Right lobe of liver (tissue), 6 donors: ENCODE measurements around the gene OR13J1. TPM values are rescaled to one million over a fixed set of nuclear protein-coding genes. Genes with fewer than 3 reads are reported as not detected.

Source experiments
- ATAC-seq, 4 donors: fragments of 200-7000 bp; cut with Tn5 transposase; one replicate each; pipeline ENCODE4 v1.9.1; 2020; ENCODE audit warnings: mild to moderate bottlenecking in 4 of 4, moderate library complexity in 4 of 4
- DNase-seq, 3 donors: peaks; one replicate each; pipeline ENCODE4 v3.0.0-alpha.2; 2020
- H3K27ac ChIP-seq, 3 donors: fragments of 200-600 bp; one replicate each; pipeline ENCODE4 v1.8.0; 2022
- H3K27me3 ChIP-seq, 2 donors: fragments of 200-600 bp; one replicate each; pipeline ENCODE4 v1.8.0; 2022
- H3K36me3 ChIP-seq, 4 donors: fragments of 200-600 bp; sonication (generic) in 1 of 4; one replicate each; pipeline versions ENCODE4 v1.5.1 to v1.8.0; 2017 to 2022; ENCODE audit warnings: control low read depth in 1 of 4
- H3K4me1 ChIP-seq, 4 donors: fragments of 200-600 bp; sonication (generic) in 1 of 4; one replicate each; pipeline versions ENCODE4 v1.5.1 to v1.8.0; 2017 to 2022; ENCODE audit warnings: control low read depth in 1 of 4
- H3K4me3 ChIP-seq, 3 donors: fragments of 200-600 bp; one replicate each; pipeline ENCODE4 v1.8.0; 2022
- H3K9me3 ChIP-seq, 4 donors: fragments of 200-600 bp; sonication (generic) in 1 of 4; one replicate each; pipeline versions ENCODE4 v1.5.1 to v1.8.0; 2017 to 2022; ENCODE audit warnings: control low read depth in 1 of 4
- POLR2A ChIP-seq: fragments of 450-650 bp; IDR thresholded peaks from one replicate; pipeline ENCODE4 v1.6.1; 2017; ENCODE audit warnings: antibody characterized with exemption, mild to moderate bottlenecking
- WGBS: methylation state at CpG from one replicate; pipeline ENCODE4 v1.1.6; 2018; ENCODE audit warnings: low coverage, low lambda C conversion rate; ENCODE audit not compliant: insufficient coverage; ENCODE audit errors: missing lambda C conversion rate; 5-methylcytosine and 5-hydroxymethylcytosine counted together
- intact Hi-C, 2 donors: fragments of 100-400 bp; cut with DNase I; formaldehyde crosslinking; loops; one replicate each; pipeline versions ENCODE4 v1.11.2 to v1.14.1; 2022
- total RNA-seq, 6 experiments: library from RNA; depleted of rRNA in 2 of 6; stranded (reverse); fragments of >200 nt in 2 of 6; fragmentation: NEBNext Ultra II Directional in 3 of 6; extraction: Animal tissue kit (Norgen Biotek cat#: 25700) in 3 of 6; gene quantifications; one replicate each; pipeline versions ENCODE4 v1.1.0 to v1.2.4, GENCODE V29; 2016 to 2023
- TF ChIP-seq, protein P1 (sequence below), 4 donors: fragments of 200-600 bp in 3 of 4; fragments of 450-650 bp in 1 of 4; IDR thresholded peaks; one replicate each; pipeline versions ENCODE4 v1.5.1 to v1.8.0; 2016 to 2022; ENCODE audit warnings: antibody characterized with exemption in 4 of 4, mild to moderate bottlenecking in 2 of 4
- donor health status: DM: no; HTN: yes; CAD: no.
- donor health status: DM: no; HTN: no; CAD: no.
- donor health status: DM: no; HTN: no; CAD: no.
- donor health status: DM: no; HTN: yes; CAD: no.
- donor health status: DM: no; HTN: yes; CAD: no.

Gene OR13J1
- total RNA-seq, 6 experiments from 2014 or later: not detected

DNA sequence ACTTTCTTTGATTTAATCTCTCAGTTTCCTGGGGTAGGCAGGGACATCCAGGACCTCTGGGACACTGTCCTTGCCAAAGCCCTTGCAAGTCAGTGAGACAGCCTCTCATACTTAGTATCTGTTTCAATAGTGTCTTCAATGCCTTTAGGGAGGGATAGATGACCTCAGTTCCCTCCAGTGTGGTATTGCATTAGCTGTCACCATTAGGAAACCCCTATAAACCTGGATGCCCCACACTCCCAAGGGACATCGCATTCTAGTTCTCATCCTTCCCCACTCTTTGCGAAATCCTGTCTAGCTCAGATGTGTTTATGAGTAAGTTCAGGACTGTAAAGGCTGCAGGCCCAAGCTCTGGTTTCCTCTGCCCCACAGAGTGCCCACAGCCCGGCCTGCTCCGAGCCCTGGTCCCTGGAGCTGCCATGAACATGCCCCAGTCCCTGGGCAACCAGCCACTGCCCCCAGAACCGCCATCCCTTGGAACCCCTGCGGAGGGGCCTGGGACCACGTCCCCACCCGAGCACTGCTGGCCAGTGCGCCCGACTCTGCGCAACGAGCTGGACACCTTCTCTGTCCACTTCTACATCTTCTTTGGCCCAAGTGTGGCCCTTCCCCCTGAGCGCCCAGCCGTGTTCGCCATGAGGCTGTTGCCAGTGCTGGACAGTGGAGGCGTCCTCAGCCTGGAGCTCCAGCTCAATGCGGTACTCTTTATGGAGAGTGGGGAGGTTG, 28.0 kb downstream of the OR13J1 start:
- WGBS: 65% methylated on average over 4 of the region's 17 CpGs

DNA sequence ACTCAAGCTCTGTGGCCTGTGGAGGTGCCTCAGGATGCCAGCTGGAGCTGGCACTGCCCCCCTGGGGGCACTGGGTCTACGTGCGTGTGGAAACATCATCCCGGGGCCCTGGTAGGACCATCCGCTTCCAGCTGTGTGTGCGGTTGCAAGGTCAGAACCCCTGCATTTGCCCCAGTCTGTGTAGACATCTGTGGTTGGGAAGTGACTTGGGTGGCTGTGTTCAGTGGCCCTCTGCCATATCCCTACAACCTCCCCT, 28.6 kb downstream of the OR13J1 start:
- DNase-seq (peak in 1 of 3 donors; percentile 36), ATAC-seq (no peak)
- Histone ChIP-seq H3K27me3 (no peaks in the 10 kb centered on the region), H3K9me3 (no peaks in the 10 kb centered on the region), H3K36me3 (no peaks in the 10 kb centered on the region), H3K27ac (no peak overlapping the region), H3K4me1 (no peaks in the 10 kb centered on the region), H3K4me3 (no peak overlapping the region)
- intact Hi-C loops: no loop called here
- no peak for TF ChIP-seq POLR2A
- TF ChIP-seq, protein P1, sequence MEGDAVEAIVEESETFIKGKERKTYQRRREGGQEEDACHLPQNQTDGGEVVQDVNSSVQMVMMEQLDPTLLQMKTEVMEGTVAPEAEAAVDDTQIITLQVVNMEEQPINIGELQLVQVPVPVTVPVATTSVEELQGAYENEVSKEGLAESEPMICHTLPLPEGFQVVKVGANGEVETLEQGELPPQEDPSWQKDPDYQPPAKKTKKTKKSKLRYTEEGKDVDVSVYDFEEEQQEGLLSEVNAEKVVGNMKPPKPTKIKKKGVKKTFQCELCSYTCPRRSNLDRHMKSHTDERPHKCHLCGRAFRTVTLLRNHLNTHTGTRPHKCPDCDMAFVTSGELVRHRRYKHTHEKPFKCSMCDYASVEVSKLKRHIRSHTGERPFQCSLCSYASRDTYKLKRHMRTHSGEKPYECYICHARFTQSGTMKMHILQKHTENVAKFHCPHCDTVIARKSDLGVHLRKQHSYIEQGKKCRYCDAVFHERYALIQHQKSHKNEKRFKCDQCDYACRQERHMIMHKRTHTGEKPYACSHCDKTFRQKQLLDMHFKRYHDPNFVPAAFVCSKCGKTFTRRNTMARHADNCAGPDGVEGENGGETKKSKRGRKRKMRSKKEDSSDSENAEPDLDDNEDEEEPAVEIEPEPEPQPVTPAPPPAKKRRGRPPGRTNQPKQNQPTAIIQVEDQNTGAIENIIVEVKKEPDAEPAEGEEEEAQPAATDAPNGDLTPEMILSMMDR (IDR thresholded peaks at IDR 0.05): no peak
- WGBS: 40% methylated on average over 2 of the region's 5 CpGs

More for the DNA sequence above, 28.0 kb downstream of the OR13J1 start:
- ATAC-seq: no peak
- no peak for TF ChIP-seq POLR2A
- TF ChIP-seq, protein P1 (IDR thresholded peaks at IDR 0.05): no peak
- intact Hi-C loops: no loop called here
- peak in 1 of 3 donors; percentile 39 for DNase-seq
- Histone ChIP-seq H3K4me3 (no peak overlapping the region), H3K27me3 (no peaks in the 10 kb centered on the region), H3K27ac (no peak overlapping the region), H3K36me3 (peaks cover 0 to 3% (median 0%) of the 10 kb centered on the region in 4 donors), H3K9me3 (no peaks in the 10 kb centered on the region), H3K4me1 (no peaks in the 10 kb centered on the region)

DNA sequence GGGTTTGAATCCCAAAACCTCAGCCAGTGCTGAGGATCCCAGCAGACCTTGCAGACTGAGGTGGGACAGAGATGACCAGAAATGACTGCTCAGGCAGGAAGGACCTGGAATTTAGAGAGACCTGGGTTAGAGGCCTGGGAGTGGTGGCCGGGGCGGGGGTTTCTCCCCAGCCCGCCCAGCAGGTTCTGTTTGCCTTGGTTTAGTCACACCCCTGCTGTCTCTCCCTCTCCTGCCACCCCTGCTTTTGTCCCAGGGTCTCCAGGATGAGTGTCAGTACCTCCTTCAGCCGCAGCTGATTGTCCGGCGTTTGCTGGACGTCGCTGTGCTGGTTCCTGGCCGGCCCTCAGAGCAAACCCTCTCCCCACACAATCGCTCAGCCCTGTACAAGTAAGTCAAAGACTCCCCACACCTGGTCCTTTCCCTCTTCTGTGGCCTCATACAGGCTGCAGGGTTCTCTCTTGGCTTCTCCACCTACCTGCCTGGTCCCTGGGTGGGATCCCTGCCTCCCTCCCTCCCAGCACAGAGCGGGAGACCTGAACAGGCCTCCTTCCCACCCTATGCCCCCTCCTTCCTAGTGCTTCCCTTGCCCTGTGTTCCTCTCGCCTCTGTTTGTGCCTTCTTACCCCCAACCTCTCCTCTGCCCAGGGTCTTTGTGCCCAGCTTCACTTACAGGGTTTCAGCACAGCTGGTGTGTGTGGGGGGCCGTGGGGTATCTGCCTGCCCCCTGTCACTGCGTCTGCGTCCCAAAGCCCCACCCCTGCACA, 29.1 kb downstream of the OR13J1 start:
- Histone ChIP-seq H3K27ac (no peak overlapping the region), H3K9me3 (no peaks in the 10 kb centered on the region), H3K4me3 (no peak overlapping the region), H3K36me3 (no peaks in the 10 kb centered on the region), H3K27me3 (no peaks in the 10 kb centered on the region), H3K4me1 (peaks cover 0 to 4% (median 1%) of the 10 kb centered on the region in 4 donors)
- intact Hi-C loops: no loop called here
- ATAC-seq: no peak
- 85% methylated on average over 6 of the region's 15 CpGs for WGBS
- TF ChIP-seq, protein P1 (IDR thresholded peaks at IDR 0.05): no peak
- TF ChIP-seq POLR2A: no peak
- DNase-seq: peak in 1 of 3 donors; percentile 30

DNA sequence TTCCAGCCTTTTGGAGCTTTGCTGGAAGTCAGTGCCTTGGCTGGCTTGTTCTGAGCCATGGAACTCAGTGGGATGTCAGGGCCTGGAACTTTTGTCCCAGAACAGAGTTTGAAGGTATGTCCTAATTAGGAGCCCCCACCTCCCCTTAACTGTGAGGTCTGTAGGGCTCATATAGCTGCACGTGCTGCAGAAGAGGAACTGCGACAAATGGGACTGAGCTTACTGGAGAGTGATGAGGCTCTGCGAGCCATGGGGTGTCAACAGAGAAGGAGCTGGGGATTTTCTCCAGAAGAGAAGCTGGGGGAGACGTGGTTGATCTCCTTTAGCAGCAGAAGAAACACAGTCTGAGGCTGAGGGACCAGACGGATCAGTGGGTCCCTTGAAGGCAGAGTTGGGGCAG, 30.3 kb downstream of the OR13J1 start:
- Histone ChIP-seq H3K9me3 (no peaks in the 10 kb centered on the region), H3K27ac (no peak overlapping the region), H3K27me3 (no peaks in the 10 kb centered on the region), H3K4me1 (peaks cover 0 to 16% (median 8%) of the 10 kb centered on the region in 4 donors), H3K4me3 (no peak overlapping the region), H3K36me3 (no peaks in the 10 kb centered on the region)
- DNase-seq (peak in 1 of 3 donors; percentile 18), ATAC-seq (no peak)
- intact Hi-C loops: no loop called here
- WGBS: no CpG with 5 or more reads among the region's 5 CpGs
- TF ChIP-seq POLR2A: no peak
- TF ChIP-seq, protein P1 (IDR thresholded peaks at IDR 0.05): no peak
